CMK (cell line): ENCODE results near the gene AMZ2.
"Not testable (repeated sequence)": the region's sequence is repeated elsewhere in the genome, so short reads cannot be mapped to it uniquely, and the experiment has no call there.

Experiments used
- DNase-seq: peaks from one replicate; pipeline ENCODE4 v3.0.0-alpha.2; 2010; ENCODE audit warnings: low read depth

AMZ2 gene

GRCh38 chr17:68247445-68248198 lies at the start of gene AMZ2:
TSS of gene AMZ2 (plus strand) at chr17:68248043. CDS start at chr17:68250188, 2,145 bp downstream.
- DNase-seq: peak; percentile 91

- DNase-seq: no peak
These were observed 48.7 kb upstream of the AMZ2 start for GRCh38 chr17:68198931-68199836.

- no peak for DNase-seq
These were observed 47.8 kb upstream of the AMZ2 start for GRCh38 chr17:68199837-68200688.

- DNase-seq: peak; percentile 48
These were observed 47.0 kb upstream of the AMZ2 start for GRCh38 chr17:68200689-68201417.

GRCh38 chr17:68201418-68201771 lies 46.4 kb upstream of the AMZ2 start:
- DNase-seq: not testable (repeated sequence)

- DNase-seq: not testable (repeated sequence)
These were observed 45.5 kb upstream of the AMZ2 start for GRCh38 chr17:68202321-68202720.

- no peak for DNase-seq
These were observed 43.1 kb upstream of the AMZ2 start for GRCh38 chr17:68204736-68205135.

GRCh38 chr17:68205251-68205807 lies 42.5 kb upstream of the AMZ2 start:
- DNase-seq: peak; percentile 53

GRCh38 chr17:68205808-68206720 lies 41.8 kb upstream of the AMZ2 start:
- DNase-seq: no peak

GRCh38 chr17:68207651-68208253 lies 40.1 kb upstream of the AMZ2 start:
- DNase-seq: no peak

GRCh38 chr17:68208651-68209050 lies 39.2 kb upstream of the AMZ2 start:
- not testable (repeated sequence) for DNase-seq

- not testable (repeated sequence) for DNase-seq
These were observed 38.5 kb upstream of the AMZ2 start for GRCh38 chr17:68209191-68209900.

- no peak for DNase-seq
These were observed 37.1 kb upstream of the AMZ2 start for GRCh38 chr17:68210570-68211315.

GRCh38 chr17:68213428-68214411 lies 34.1 kb upstream of the AMZ2 start:
- not testable (repeated sequence) for DNase-seq

GRCh38 chr17:68215453-68215852 lies 32.4 kb upstream of the AMZ2 start:
- not testable (repeated sequence) for DNase-seq

GRCh38 chr17:68219429-68219828 lies 28.4 kb upstream of the AMZ2 start:
- DNase-seq: not testable (repeated sequence)

GRCh38 chr17:68220186-68220585 lies 27.7 kb upstream of the AMZ2 start:
- DNase-seq: not testable (repeated sequence)
